IMR-90 (cell line): Measurements from ENCODE around the gene COL9A3. TPM values are rescaled to one million over a fixed set of nuclear protein-coding genes. Genes with fewer than 3 reads are reported as not detected.
A peak's percentile ranks its signal among the peaks of the same experiment; 100 is the strongest.

Source experiments
- ATAC-seq: fragments of 200-7000 bp; cut with Tn5 transposase; 2 replicates; pipeline ENCODE4 v1.9.1; 2020; ENCODE audit warnings: low read depth, mild to moderate bottlenecking, moderate library complexity
- BruUV-seq: library from RNA; stranded (reverse); fragments of 400-500 nt; replicated peaks from 2 replicates; lab custom pipeline; 2021; lab: Mats Ljungman, UMichigan
- CTCF ChIA-PET: fragments of 300-600 bp; formaldehyde crosslinking; extraction: SDS; loops from one replicate; lab custom pipeline; 2021; ENCODE audit warnings: antibody characterized with exemption; lab: Yijun Ruan, JAX
- POLR2A ChIA-PET: fragments of 300-600 bp; sonication (Branson Sonifier 250); formaldehyde crosslinking; loops from one replicate; lab custom pipeline; 2022; ENCODE audit warnings: antibody characterized with exemption; ENCODE audit not compliant: unreplicated experiment; lab: Charles Lee
- DNase-seq: peaks from one replicate; pipeline ENCODE4 v3.0.0; 2013
- H2AFZ ChIP-seq: replicated peaks from 2 replicates; pipeline ENCODE3; 2013; ENCODE audit warnings: low read length, mild to moderate bottlenecking; ENCODE audit not compliant: poor library complexity
- H2AK5ac ChIP-seq: 2 replicates; pipeline ENCODE4 v1.6.1; 2013; ENCODE audit warnings: low read depth, low read length, inconsistent platforms
- H2AK9ac ChIP-seq: replicated peaks from 2 replicates; pipeline ENCODE3; 2013; ENCODE audit warnings: mild to moderate bottlenecking, low read depth, low read length, moderate library complexity; ENCODE audit not compliant: poor library complexity
- H2BK120ac ChIP-seq: 2 replicates; pipeline ENCODE4 v1.6.1; 2013; ENCODE audit warnings: low read depth, low read length, inconsistent platforms
- H2BK15ac ChIP-seq: 3 replicates; pipeline ENCODE4 v1.6.1; 2013; ENCODE audit warnings: low read depth, low read length, inconsistent platforms
- H2BK20ac ChIP-seq: 2 replicates; pipeline ENCODE4 v1.6.1; 2013; ENCODE audit warnings: low read depth, mild to moderate bottlenecking, inconsistent platforms, low read length, moderate library complexity
- H2BK5ac ChIP-seq: 2 replicates; pipeline ENCODE4 v1.6.1; 2013; ENCODE audit warnings: mild to moderate bottlenecking, low read depth, low read length, inconsistent platforms; ENCODE audit not compliant: poor library complexity, severe bottlenecking
- H3K14ac ChIP-seq: replicated peaks from 2 replicates; pipeline ENCODE4 v1.6.1; 2013; ENCODE audit warnings: low read depth, low read length, inconsistent platforms
- H3K18ac ChIP-seq: 2 replicates; pipeline ENCODE4 v1.6.1; 2013; ENCODE audit warnings: low read depth, low read length, control low read depth
- H3K23ac ChIP-seq: 2 replicates; pipeline ENCODE4 v1.6.1; 2013; ENCODE audit warnings: low read depth, low read length, inconsistent platforms
- H3K27ac ChIP-seq: 2 replicates; pipeline ENCODE4 v1.5.1; 2013; ENCODE audit warnings: mild to moderate bottlenecking, control low read depth, low read length; ENCODE audit not compliant: insufficient read depth
- H3K27me3 ChIP-seq: 2 replicates; pipeline ENCODE4 v1.6.1; 2013; ENCODE audit warnings: low read length; ENCODE audit not compliant: control insufficient read depth, insufficient read depth
- H3K36me3 ChIP-seq: 2 replicates; pipeline ENCODE4 v1.6.1; 2013; ENCODE audit warnings: low read length, mixed read lengths; ENCODE audit not compliant: control insufficient read depth, insufficient read depth
- H3K4ac ChIP-seq: 2 replicates; pipeline ENCODE4 v1.6.1; 2013; ENCODE audit warnings: low read depth, low read length, inconsistent platforms
- H3K4me1 ChIP-seq: 2 replicates; pipeline ENCODE4 v1.6.1; 2013; ENCODE audit warnings: low read length, mixed read lengths; ENCODE audit not compliant: control insufficient read depth, insufficient read depth
- H3K4me2 ChIP-seq: 2 replicates; pipeline ENCODE4 v1.6.1; 2013; ENCODE audit warnings: low read depth, mild to moderate bottlenecking, control low read depth, low read length, moderate library complexity
- H3K4me3 ChIP-seq: 2 replicates; pipeline ENCODE4 v1.5.1; 2013; ENCODE audit warnings: low read depth, mild to moderate bottlenecking, control low read depth, low read length, moderate library complexity; ENCODE audit not compliant: insufficient read depth
- H3K56ac ChIP-seq: 2 replicates; pipeline ENCODE4 v1.6.1; 2013; ENCODE audit warnings: low read length, inconsistent platforms; ENCODE audit not compliant: insufficient read depth; ENCODE audit errors: extremely low read depth
- H3K79me1 ChIP-seq, 2 experiments: 2 replicates each; pipeline ENCODE4 v1.6.1; 2013; ENCODE audit warnings: low read length in 2 of 2, inconsistent platforms in 1 of 2, low read depth in 1 of 2
- H3K9ac ChIP-seq: 2 replicates; pipeline ENCODE4 v1.6.1; 2013; ENCODE audit warnings: low read depth, low read length, control low read depth
- H3K9me1 ChIP-seq: 2 replicates; pipeline ENCODE4 v1.6.1; 2013; ENCODE audit warnings: low read length, inconsistent platforms; ENCODE audit not compliant: insufficient read depth
- H3K9me3 ChIP-seq: 2 replicates; pipeline ENCODE4 v1.6.1; 2013; ENCODE audit warnings: low read length; ENCODE audit not compliant: control insufficient read depth, insufficient read depth
- H4K20me1 ChIP-seq: 2 replicates; pipeline ENCODE4 v1.6.1; 2013; ENCODE audit warnings: low read length, inconsistent platforms; ENCODE audit not compliant: insufficient read depth
- H4K5ac ChIP-seq: 2 replicates; pipeline ENCODE4 v1.6.1; 2013; ENCODE audit warnings: mild to moderate bottlenecking, low read depth, low read length, control low read depth
- H4K8ac ChIP-seq, 2 experiments: 2 replicates each; pipeline ENCODE4 v1.6.1; 2013; ENCODE audit warnings: low read depth in 2 of 2, low read length in 2 of 2, control low read depth in 1 of 2, inconsistent platforms in 1 of 2
- H4K91ac ChIP-seq: 2 replicates; pipeline ENCODE4 v1.6.1; 2013; ENCODE audit warnings: low read depth, low read length, inconsistent platforms; ENCODE audit not compliant: insufficient read depth
- CHD1 ChIP-seq: IDR thresholded peaks from 2 replicates; pipeline ENCODE4 v1.6.1; 2012; ENCODE audit warnings: low read depth, low read length, improper control_type of control experiment
- POLR2A ChIP-seq: IDR thresholded peaks from 2 replicates; pipeline ENCODE4 v1.6.1; 2012; ENCODE audit warnings: mild to moderate bottlenecking, low read depth, low read length
- RCOR1 ChIP-seq: IDR thresholded peaks from 2 replicates; pipeline ENCODE4 v1.6.1; 2012; ENCODE audit warnings: mild to moderate bottlenecking, low read length, improper control_type of control experiment; ENCODE audit not compliant: insufficient replicate concordance
- RFX5 ChIP-seq: IDR thresholded peaks from 2 replicates; pipeline ENCODE4 v1.8.0; 2012; ENCODE audit warnings: low read depth, mild to moderate bottlenecking, low read length, moderate library complexity
- WGBS, 2 experiments: methylation state at CpG; one replicate each; pipeline versions ENCODE4 v1.1.5 to v1.1.7; 2013; ENCODE audit warnings: missing lambda C conversion rate in 2 of 2; ENCODE audit not compliant: insufficient read length in 1 of 2; ENCODE audit errors: extremely low coverage in 2 of 2; 5-methylcytosine and 5-hydroxymethylcytosine counted together
- dilution Hi-C: fragments of 300-500 bp; cut with HindIII; formaldehyde crosslinking; loops from one replicate; pipeline ENCODE4 v1.14.3; 2018; ENCODE audit warnings: low sequenced_read_pairs; ENCODE audit not compliant: unreplicated experiment
- in situ Hi-C: fragments of 300-500 bp; cut with MboI; formaldehyde crosslinking; loops from 3 replicates; pipeline ENCODE4 v1.14.3; 2019; ENCODE audit warnings: low sequenced_read_pairs, inconsistent platforms, mixed read lengths
- intact Hi-C: fragments of 100-400 bp; cut with micrococcal nuclease; formaldehyde crosslinking; loops from 2 replicates; pipeline ENCODE4 v1.10.0; 2022
- polyA plus RNA-seq, 3 experiments: library from polyadenylated mRNA; depleted of rRNA; stranded (reverse); fragments of >200 nt; gene quantifications; 2 replicates each; pipeline ENCODE4 v1.2.3, GENCODE V29; 2012; ENCODE audit warnings: low replicate concordance in 1 of 3
- total RNA-seq: library from RNA; depleted of rRNA; stranded (reverse); fragments of >200 nt; gene quantifications from 2 replicates; pipeline ENCODE4 v1.2.3, GENCODE V29; 2012

Gene COL9A3
- total and polyA plus RNA-seq, 2 of the 4 experiments (the other 2 are of a cell fraction): 0.36 to 1.4 TPM

DNA sequence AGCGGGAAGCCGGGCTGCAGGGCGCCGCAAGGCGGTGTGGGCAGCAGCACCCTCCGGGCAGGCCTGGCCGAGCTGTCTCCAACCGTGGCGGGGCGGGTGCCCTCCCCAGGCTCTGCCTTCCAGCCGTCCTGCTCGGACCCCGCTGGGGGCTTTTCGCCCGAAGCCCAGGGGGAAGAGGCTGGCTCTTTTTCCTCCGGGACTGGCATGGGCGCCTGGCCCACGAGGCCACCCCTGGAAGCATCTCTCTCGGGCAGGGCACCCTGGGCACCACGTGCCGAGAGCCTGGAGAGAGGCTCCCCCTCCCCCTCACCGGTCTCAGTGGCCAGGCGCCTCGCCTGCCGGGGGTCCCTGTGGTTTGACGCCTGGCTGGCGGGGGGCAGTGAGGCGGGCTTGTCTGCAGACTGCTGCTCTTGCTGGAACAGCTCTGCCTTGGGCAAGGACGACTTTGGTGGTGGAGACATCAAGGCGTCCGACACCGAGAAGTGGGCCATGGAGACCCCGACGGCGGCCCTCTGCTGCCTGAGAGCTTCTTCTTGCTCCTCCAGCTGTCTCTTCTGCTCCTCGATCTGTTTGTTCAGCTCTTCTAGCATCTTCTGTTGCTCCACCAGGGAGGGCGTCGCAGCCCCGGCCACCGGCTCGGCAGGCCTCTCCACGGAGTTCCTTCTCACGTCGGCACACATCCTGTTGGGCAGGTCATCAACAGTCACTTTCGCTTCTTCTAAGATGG, 64.2 kb downstream of the COL9A3 start:
- Histone ChIP-seq H3K18ac (no peak overlapping the region), H4K91ac (no peak overlapping the region), H3K4me3 (no peak overlapping the region), H4K20me1 (no peaks in the 10 kb centered on the region), H3K23ac (no peak overlapping the region), H3K4me1 (peaks cover 7% of the 10 kb centered on the region; the same call in 1 of the 2 replicates), H2AFZ (peak overlapping the region; percentile 32), H3K27me3 (no peaks in the 10 kb centered on the region), H3K27ac (no peak overlapping the region), H2BK5ac (no peak overlapping the region), H2BK20ac (no peak overlapping the region), H3K36me3 (peaks cover 16% of the 10 kb centered on the region), H3K14ac (no peak overlapping the region), H3K9me1 (no peaks in the 10 kb centered on the region; the same call in 1 of the 2 replicates), H3K4ac (no peak overlapping the region), H4K8ac (no peak overlapping the region), H2AK9ac (no peak overlapping the region), H2BK120ac (no peak overlapping the region), H3K4me2 (no peak overlapping the region), H3K9me3 (no peaks in the 10 kb centered on the region), H4K5ac (no peak overlapping the region), H2BK15ac (no peak overlapping the region), H3K79me1 (0 out of 4 replicates have a peak, but pooled peaks cover 0 to 1% of the 10 kb centered on the region in 2 experiments), H3K9ac (no peak overlapping the region), H3K56ac (no peak overlapping the region), H2AK5ac (no peak overlapping the region)
- 94% methylated on average over 16 of the region's 45 CpGs; no CpG with 5 or more reads in 1 of the 2 experiments for WGBS, 2 experiments
- intact Hi-C loops: no loop called here
- TF ChIP-seq CHD1: no peak
- TF ChIP-seq RCOR1: no peak
- TF ChIP-seq POLR2A: no peak
- TF ChIP-seq RFX5: no peak
- DNase-seq: no peak
- no peak for ATAC-seq
- in situ Hi-C loops: no loop called here
- BruUV-seq: no TSS peak
- dilution Hi-C loops: no loop called here
- CTCF ChIA-PET: no interaction called here
- POLR2A ChIA-PET: no interaction called here
